ENCODE results near the gene CABP2. TPM values are rescaled to one million over a fixed set of nuclear protein-coding genes. Genes with fewer than 3 reads are reported as not detected.

Gene CABP2
- total and polyA plus RNA-seq, 8 donors = not detected

GRCh38 chr11:67538306-67538705 lies 15.1 kb upstream of the CABP2 start:
- no peak for DNase-seq
- no peak overlapping the region for H3K27ac ChIP-seq
- H3K36me3 ChIP-seq = no peaks in the 10 kb centered on the region
- H3K4me3 ChIP-seq = no peak overlapping the region
- intact Hi-C loops (cut with DNase I) = no loop called here
- peaks cover 0 to 17% of the 10 kb centered on the region in 2 donors for H3K9me3 ChIP-seq
- ATAC-seq = no peak
- no peak for TF ChIP-seq CTCF (IDR thresholded peaks at IDR 0.05)
- H3K4me1 ChIP-seq = no peaks in the 10 kb centered on the region
- H3K27me3 ChIP-seq = no peaks in the 10 kb centered on the region

GRCh38 chr11:67535561-67535960 lies 12.3 kb upstream of the CABP2 start:
- DNase-seq (no peak), ATAC-seq (no peak)
- Histone ChIP-seq H3K4me1 (no peaks in the 10 kb centered on the region), H3K9me3 (peaks cover 0 to 21% of the 10 kb centered on the region in 2 donors), H3K36me3 (no peaks in the 10 kb centered on the region), H3K27me3 (no peaks in the 10 kb centered on the region), H3K27ac (no peak overlapping the region), H3K4me3 (no peak overlapping the region)
- TF ChIP-seq CTCF (IDR thresholded peaks at IDR 0.05) = no peak
- intact Hi-C loops (cut with DNase I) = no loop called here

GRCh38 chr11:67534070-67534679 lies 10.9 kb upstream of the CABP2 start:
- no peak overlapping the region for H3K27ac ChIP-seq
- no peaks in the 10 kb centered on the region for H3K27me3 ChIP-seq
- no peak for TF ChIP-seq CTCF (IDR thresholded peaks at IDR 0.05)
- no peak for DNase-seq
- H3K36me3 ChIP-seq = no peaks in the 10 kb centered on the region
- H3K9me3 ChIP-seq = peaks cover 0 to 21% of the 10 kb centered on the region in 2 donors
- ATAC-seq = no peak
- intact Hi-C loops (cut with DNase I) = no loop called here
- H3K4me1 ChIP-seq = no peaks in the 10 kb centered on the region
- no peak overlapping the region for H3K4me3 ChIP-seq

GRCh38 chr11:67532889-67533288 lies 9.6 kb upstream of the CABP2 start:
- no peak overlapping the region for H3K27ac ChIP-seq
- DNase-seq = no peak
- no peak for TF ChIP-seq CTCF (IDR thresholded peaks at IDR 0.05)
- intact Hi-C loops (cut with DNase I) = no loop called here
- ATAC-seq = no peak
- peaks cover 0 to 21% of the 10 kb centered on the region in 2 donors for H3K9me3 ChIP-seq
- no peak overlapping the region for H3K4me3 ChIP-seq
- H3K4me1 ChIP-seq = no peaks in the 10 kb centered on the region
- H3K36me3 ChIP-seq = no peaks in the 10 kb centered on the region
- no peaks in the 10 kb centered on the region for H3K27me3 ChIP-seq

- no peaks in the 10 kb centered on the region for H3K4me1 ChIP-seq
- H3K36me3 ChIP-seq = no peaks in the 10 kb centered on the region
- ATAC-seq = no peak
- no peak for DNase-seq
- no peak overlapping the region for H3K4me3 ChIP-seq
- intact Hi-C loops (cut with DNase I) = no loop called here
- H3K27me3 ChIP-seq = no peaks in the 10 kb centered on the region
- peaks cover 0 to 21% of the 10 kb centered on the region in 2 donors for H3K9me3 ChIP-seq
- TF ChIP-seq CTCF (IDR thresholded peaks at IDR 0.05) = no peak
- no peak overlapping the region for H3K27ac ChIP-seq
Observed at GRCh38 chr11:67530282-67530592, 7.0 kb upstream of the CABP2 start.
